Left colon (tissue), 2 donors: ENCODE measurements around the gene TSPAN7. TPM values are rescaled to one million over a fixed set of nuclear protein-coding genes. Genes with fewer than 3 reads are reported as not detected.
A peak's percentile ranks its signal among the peaks of the same experiment; 100 is the strongest.

Experiments
- ATAC-seq: fragments of 200-7000 bp; cut with Tn5 transposase; one replicate; pipeline ENCODE4 v1.9.1; 2020; ENCODE audit warnings: mild to moderate bottlenecking, moderate library complexity
- DNase-seq, 2 donors: peaks; one replicate each; pipeline ENCODE4 v3.0.0-alpha.2; 2020
- intact Hi-C, 2 donors: fragments of 100-400 bp; cut with DNase I in 1 of 2; cut with micrococcal nuclease in 1 of 2; formaldehyde crosslinking; loops; one replicate each; pipeline versions ENCODE4 v1.11.2 to v1.14.0; 2022; cut with DNase I, micrococcal nuclease
- total RNA-seq, 2 donors: library from RNA; stranded (reverse); fragmentation: NEBNext Ultra II Directional; extraction: Animal tissue kit (Norgen Biotek cat#: 25700); gene quantifications; one replicate each; pipeline ENCODE4 v1.2.1, GENCODE V29; 2021
- donor health status: DM: no; HTN: no; CAD: no.
- donor health status: DM: yes; HTN: yes; CAD: no.

The TSPAN7 gene
- total RNA-seq, 2 donors from 2014 or later: 97.1 to 114 TPM

GRCh38 chrX:38636949-38637819 lies 75.8 kb downstream of the TSPAN7 start:
- DNase-seq (no peak), ATAC-seq (no peak)
- intact Hi-C loops: no loop called here

- ATAC-seq: no peak
- intact Hi-C loops: no loop called here
- DNase-seq: no peak
Measured at GRCh38 chrX:38638952-38639529, 77.7 kb downstream of the TSPAN7 start.

GRCh38 chrX:38639730-38640129 lies 78.4 kb downstream of the TSPAN7 start:
- intact Hi-C loops: no loop called here
- ATAC-seq (no peak), DNase-seq (no peak)

GRCh38 chrX:38641197-38641596 lies 79.9 kb downstream of the TSPAN7 start:
- DNase-seq (no peak), ATAC-seq (no peak)
- intact Hi-C loops: no loop called here

GRCh38 chrX:38643903-38644302 lies 82.6 kb downstream of the TSPAN7 start:
- intact Hi-C loops: no loop called here
- DNase-seq (no peak), ATAC-seq (no peak)

GRCh38 chrX:38646129-38646528 lies 84.8 kb downstream of the TSPAN7 start:
- intact Hi-C loops: no loop called here
- ATAC-seq: no peak
- no peak for DNase-seq

- ATAC-seq (no peak), DNase-seq (no peak)
- intact Hi-C loops: no loop called here
Measured at GRCh38 chrX:38649221-38649620, 87.9 kb downstream of the TSPAN7 start.

GRCh38 chrX:38649674-38650647 lies 88.6 kb downstream of the TSPAN7 start:
- intact Hi-C loops: no loop called here
- ATAC-seq: no peak

GRCh38 chrX:38651625-38652601 lies 90.6 kb downstream of the TSPAN7 start:
- intact Hi-C loops: no loop called here
- ATAC-seq (no peak), DNase-seq (no peak)

More at GRCh38 chrX:38649674-38650647, 88.6 kb downstream of the TSPAN7 start:
- DNase-seq: no peak

- intact Hi-C loops: no loop called here
- ATAC-seq: no peak
- no peak for DNase-seq
Measured at GRCh38 chrX:38652934-38653442, 91.6 kb downstream of the TSPAN7 start.

- DNase-seq (no peak), ATAC-seq (peak; percentile 51)
- intact Hi-C loops: no loop called here
Measured at GRCh38 chrX:38654302-38654701, 93.0 kb downstream of the TSPAN7 start.

- no peak for DNase-seq
- intact Hi-C loops: no loop called here
- ATAC-seq: no peak
Measured at GRCh38 chrX:38656350-38656915, 95.1 kb downstream of the TSPAN7 start.

- DNase-seq (no peak), ATAC-seq (no peak)
- intact Hi-C loops: no loop called here
Measured at GRCh38 chrX:38657562-38657961, 96.2 kb downstream of the TSPAN7 start.

GRCh38 chrX:38660395-38661102 lies 99.2 kb downstream of the TSPAN7 start:
- intact Hi-C loops: no loop called here
- ATAC-seq (peak; percentile 45), DNase-seq (no peak)

GRCh38 chrX:38661103-38661441 lies 99.7 kb downstream of the TSPAN7 start:
- DNase-seq: no peak
- intact Hi-C loops: no loop called here
- ATAC-seq: no peak

GRCh38 chrX:38661561-38661960 lies 100.2 kb downstream of the TSPAN7 start:
- intact Hi-C loops: no loop called here
- no peak for ATAC-seq
- no peak for DNase-seq

- no peak for DNase-seq
- intact Hi-C loops: no loop called here
- no peak for ATAC-seq
Measured at GRCh38 chrX:38662640-38663039, 101.3 kb downstream of the TSPAN7 start.
